Activated B cell treated with CpG ODN at 0.5 μM for 24 hours (primary cell): ENCODE data around the gene PTTG2. TPM values are rescaled to one million over a fixed set of nuclear protein-coding genes. Genes with fewer than 3 reads are reported as not detected.

Experiments used
- ATAC-seq: fragments of 200-7000 bp; cut with Tn5 transposase; one replicate; pipeline ENCODE4 v1.10.0; 2021; ENCODE audit warnings: low read depth, mild to moderate bottlenecking, moderate library complexity
- CTCF ChIA-PET: fragments of 350-600 bp; sonication (Branson Sonifier 250); formaldehyde crosslinking; loops from one replicate; lab custom pipeline; 2021; ENCODE audit warnings: antibody characterized with exemption; lab: Charles Lee
- POLR2A ChIA-PET: fragments of 350-600 bp; sonication (Branson Sonifier 250); formaldehyde crosslinking; loops from one replicate; lab custom pipeline; 2021; ENCODE audit warnings: antibody characterized with exemption; lab: Charles Lee
- DNase-seq: peaks from one replicate; pipeline ENCODE4 v3.0.0; 2022
- H3K27ac Mint-ChIP-seq: one replicate; pipeline ENCODE4 v1.8.0; 2020; ENCODE audit warnings: mixed read lengths
- H3K27me3 Mint-ChIP-seq: one replicate; pipeline ENCODE4 v1.8.0; 2021; ENCODE audit warnings: mixed read lengths
- H3K36me3 Mint-ChIP-seq: one replicate; pipeline ENCODE4 v1.8.0; 2021; ENCODE audit warnings: low read depth, mixed read lengths
- H3K4me1 Mint-ChIP-seq: one replicate; pipeline ENCODE4 v1.8.0; 2021; ENCODE audit warnings: mixed read lengths
- H3K4me3 Mint-ChIP-seq: one replicate; pipeline ENCODE4 v1.8.0; 2020; ENCODE audit warnings: mild to moderate bottlenecking, mixed read lengths
- H3K9me3 Mint-ChIP-seq: one replicate; pipeline ENCODE4 v1.8.0; 2020; ENCODE audit warnings: mixed read lengths
- CTCF ChIP-seq: fragments of 200-600 bp; IDR thresholded peaks from one replicate; pipeline ENCODE4 v1.8.0; 2022; ENCODE audit warnings: antibody characterized with exemption, mild to moderate bottlenecking
- intact Hi-C: fragments of 100-400 bp; cut with micrococcal nuclease; formaldehyde crosslinking; loops from one replicate; pipeline ENCODE4 v1.15.1; 2024
- total RNA-seq: library from RNA; stranded (reverse); gene quantifications from 2 replicates; pipeline ENCODE4 v1.2.3, GENCODE V29; 2022

Gene PTTG2
- total RNA-seq, 1 donor from 2014 or later = 2.2 TPM

- Mint-ChIP-seq H3K9me3 (no peaks in the 10 kb centered on the region), H3K36me3 (peaks cover 5% of the 10 kb centered on the region), H3K27ac (peak overlapping the region; percentile 63), H3K4me1 (peaks cover 45% of the 10 kb centered on the region), H3K4me3 (peak overlapping the region; percentile 78), H3K27me3 (no peaks in the 10 kb centered on the region)
- no peak for TF ChIP-seq CTCF
- DNase-seq (no peak), ATAC-seq (no peak)
- POLR2A ChIA-PET = interaction anchor here (2.7 to 4.4 kb wide), 2 partner anchors 85 to 150 kb away, joined by 7 to 48 read pairs; partner anchors contain the start of genes PGM2 and TBC1D1
- CTCF ChIA-PET = interaction anchor here (0.9 to 2.9 kb wide), 3 partner anchors 10 to 150 kb away, joined by 3 to 12 read pairs (median 3); partner anchors contain the start of gene PGM2
- intact Hi-C loops = loop anchor here (2.0 to 5.0 kb wide), 2 partner anchors 290 to 686 kb away; partner anchors contain the start of genes KLF3 and RELL1
Observed at GRCh38 chr4:37976507-37976906, 16.3 kb downstream of the PTTG2 start.

GRCh38 chr4:37976991-37977470 lies 16.8 kb downstream of the PTTG2 start:
- H3K27me3 Mint-ChIP-seq = no peaks in the 10 kb centered on the region
- ChIA-PET POLR2A (interaction anchor here (1.9 to 4.4 kb wide), 3 partner anchors 80 to 151 kb away, joined by 5 to 48 read pairs (median 7); partner anchors contain the start of genes PGM2 and TBC1D1), CTCF (interaction anchor here (0.6 to 2.9 kb wide), 10 partner anchors 9 to 177 kb away, joined by 3 to 12 read pairs (median 4); partner anchors contain the start of gene PGM2)
- H3K27ac Mint-ChIP-seq = peak overlapping the region; percentile 63
- intact Hi-C loops = loop anchor here (1.0 to 5.0 kb wide), 5 partner anchors 86 to 685 kb away; partner anchors contain the start of genes KLF3, PGM2, RELL1 and TBC1D1
- H3K4me3 Mint-ChIP-seq = peak overlapping the region; percentile 86
- no peak for TF ChIP-seq CTCF
- ATAC-seq = peak; percentile 88
- peak; percentile 83 for DNase-seq
- H3K36me3 Mint-ChIP-seq = peaks cover 5% of the 10 kb centered on the region
- H3K9me3 Mint-ChIP-seq = no peaks in the 10 kb centered on the region
- peaks cover 51% of the 10 kb centered on the region for H3K4me1 Mint-ChIP-seq

DNA sequence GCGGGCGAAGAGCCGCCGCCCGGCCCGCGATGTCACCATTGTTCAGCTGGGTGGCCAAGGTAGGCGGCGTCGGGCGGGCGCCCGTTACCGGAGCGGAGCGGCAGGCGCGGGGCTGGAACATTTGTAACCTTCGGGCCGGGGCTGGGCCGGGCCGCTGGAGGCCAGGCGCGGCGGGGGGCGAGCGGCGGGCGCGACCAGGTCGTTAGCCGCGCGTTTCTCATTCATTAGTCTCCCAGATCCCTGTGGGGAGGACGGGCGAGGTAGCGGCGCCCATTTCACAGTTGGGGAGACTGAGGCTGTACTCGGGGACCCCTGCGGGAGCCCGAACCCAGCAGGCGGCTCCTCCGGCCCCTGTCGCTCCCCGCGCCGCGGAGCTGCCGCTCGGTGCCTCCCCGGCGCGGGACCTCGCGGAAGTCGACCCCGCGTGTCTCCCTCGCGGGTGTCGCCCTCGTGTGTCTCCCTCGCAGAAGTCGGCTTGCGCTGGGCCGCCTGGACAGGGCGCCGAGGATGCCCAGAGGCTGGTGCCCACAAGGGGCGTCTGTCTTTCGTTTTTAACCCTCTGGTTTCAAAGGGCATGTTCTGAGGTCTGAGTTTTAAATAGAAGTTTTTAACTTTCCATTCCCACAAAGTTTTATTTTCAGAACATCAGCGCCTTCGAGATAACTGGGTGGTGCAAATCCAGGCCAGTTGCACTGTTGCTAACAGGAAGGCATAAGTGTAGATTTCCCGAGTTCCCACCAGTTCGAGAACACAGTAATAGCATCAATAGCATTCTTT lies 17.5 kb downstream of the PTTG2 start:
- peak; percentile 73 for ATAC-seq
- POLR2A ChIA-PET = interaction anchor here (1.9 to 4.4 kb wide), 3 partner anchors 81 to 151 kb away, joined by 5 to 48 read pairs (median 7); partner anchors contain the start of genes PGM2 and TBC1D1

DNA sequence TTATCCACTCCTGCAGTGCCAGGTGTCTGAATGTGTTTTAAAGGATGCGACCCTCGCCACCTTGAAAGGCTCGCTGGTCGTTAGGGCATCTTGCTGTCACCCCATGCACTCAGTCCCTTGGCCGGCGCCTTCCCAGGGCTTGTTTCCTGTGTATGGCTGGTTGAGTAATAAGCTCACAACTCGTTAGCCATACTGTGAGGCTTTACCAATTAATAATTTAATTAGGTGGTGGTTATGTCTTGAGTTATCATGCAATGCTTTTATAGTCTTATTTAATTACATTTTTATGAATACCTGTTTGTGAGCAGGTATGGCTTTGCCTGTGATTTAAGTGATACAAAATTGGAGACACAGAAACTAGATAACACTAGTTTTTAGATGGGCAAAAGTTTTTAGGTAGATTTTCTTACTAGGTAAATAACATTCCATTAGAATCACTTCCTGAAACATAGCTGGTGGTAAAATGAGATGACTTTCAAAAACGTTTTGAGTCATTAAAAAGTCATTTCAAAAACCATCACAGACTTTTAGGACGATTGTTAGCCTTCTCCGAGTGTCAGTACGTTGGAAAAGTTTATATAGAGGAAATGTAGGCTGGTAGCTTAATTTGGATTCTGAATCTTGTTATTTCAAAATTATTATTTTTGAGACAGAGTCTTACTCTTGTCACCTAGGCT lies 18.2 kb downstream of the PTTG2 start:
- H3K27ac Mint-ChIP-seq = peak overlapping the region; percentile 82
- H3K4me3 Mint-ChIP-seq = peak overlapping the region; percentile 86
- ChIA-PET POLR2A (interaction anchor here (1.9 to 4.4 kb wide), 3 partner anchors 81 to 152 kb away, joined by 5 to 48 read pairs (median 7); partner anchors contain the start of genes PGM2 and TBC1D1), CTCF (interaction anchor here (0.7 to 2.9 kb wide), 10 partner anchors 10 to 179 kb away, joined by 3 to 12 read pairs (median 4); partner anchors contain the start of gene PGM2)
- TF ChIP-seq CTCF = no peak
- no peaks in the 10 kb centered on the region for H3K27me3 Mint-ChIP-seq
- intact Hi-C loops = loop anchor here (1.0 to 5.0 kb wide), 3 partner anchors 11 to 684 kb away; partner anchors contain the start of gene KLF3
- no peaks in the 10 kb centered on the region for H3K9me3 Mint-ChIP-seq
- no peak for DNase-seq
- H3K4me1 Mint-ChIP-seq = peaks cover 61% of the 10 kb centered on the region
- ATAC-seq = peak; percentile 3
- H3K36me3 Mint-ChIP-seq = peaks cover 7% of the 10 kb centered on the region

More for the DNA sequence above, 17.5 kb downstream of the PTTG2 start:
- intact Hi-C loops = loop anchor here (1.0 to 5.0 kb wide), 7 partner anchors 12 to 685 kb away; partner anchors contain the start of genes KLF3, PGM2, RELL1 and TBC1D1
- Mint-ChIP-seq H3K36me3 (peaks cover 5% of the 10 kb centered on the region), H3K27me3 (no peaks in the 10 kb centered on the region), H3K27ac (peak overlapping the region; percentile 82), H3K4me1 (peaks cover 57% of the 10 kb centered on the region), H3K4me3 (peak overlapping the region; percentile 86), H3K9me3 (no peaks in the 10 kb centered on the region)
- CTCF ChIA-PET = interaction anchor here (0.6 to 2.9 kb wide), 11 partner anchors 10 to 178 kb away, joined by 3 to 12 read pairs (median 4); partner anchors contain the start of gene PGM2
- DNase-seq = peak; percentile 62
- no peak for TF ChIP-seq CTCF
